Stimulated activated CD4-positive, alpha-beta T cell treated with anti-CD3 and anti-CD28 coated beads, Interleukin-15, amount 100 ng/mL, for 48 hours (primary cell): ENCODE data around the gene TDG.
"Not testable (repeated sequence)": the region's sequence is repeated elsewhere in the genome, so short reads cannot be mapped to it uniquely, and the experiment has no call there.

ENCODE experiments used
- DNase-seq, 2 donors: peaks; one replicate each; pipeline ENCODE4 v3.0.0-alpha.2; 2020; ENCODE audit warnings: low read depth in 2 of 2

Gene TDG

DNA sequence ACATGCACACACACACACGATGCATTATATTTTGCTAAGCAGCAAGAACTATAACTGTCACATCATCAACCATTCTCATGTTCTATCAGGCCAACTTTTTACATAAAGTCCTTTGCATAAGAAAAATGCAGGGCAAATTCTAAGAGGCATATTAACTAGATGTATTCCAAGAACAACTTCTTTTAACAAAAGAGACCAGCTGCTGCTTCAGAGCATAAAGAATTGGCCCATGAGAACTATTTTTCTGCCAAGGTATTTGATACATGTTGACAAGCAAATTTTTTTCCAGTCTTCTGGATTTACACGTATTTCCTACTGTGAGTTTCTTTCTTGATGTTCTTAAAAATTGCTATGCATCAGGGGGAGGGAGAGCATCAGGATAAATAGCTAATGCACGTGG lies 57.1 kb downstream of the TDG start:
- DNase-seq = no peak

DNA sequence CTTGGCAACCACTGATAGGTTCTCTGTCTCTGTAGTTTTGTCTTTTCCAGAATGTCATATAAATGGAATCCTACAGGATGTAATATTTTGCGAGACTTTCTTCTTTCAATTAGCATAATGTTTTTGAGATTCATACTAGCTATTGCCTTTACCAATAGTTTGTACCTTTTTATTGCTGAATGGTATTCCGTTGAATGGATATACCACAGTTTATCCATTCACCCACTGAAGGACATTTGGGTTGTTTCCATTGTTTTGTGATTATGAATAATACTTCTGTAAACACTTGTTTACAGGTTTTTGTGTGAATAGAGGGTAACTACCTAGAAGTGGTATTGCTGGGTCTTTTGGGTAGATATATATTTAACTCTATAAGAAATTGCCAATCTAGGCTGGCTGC lies 58.0 kb downstream of the TDG start:
- no peak for DNase-seq

DNA sequence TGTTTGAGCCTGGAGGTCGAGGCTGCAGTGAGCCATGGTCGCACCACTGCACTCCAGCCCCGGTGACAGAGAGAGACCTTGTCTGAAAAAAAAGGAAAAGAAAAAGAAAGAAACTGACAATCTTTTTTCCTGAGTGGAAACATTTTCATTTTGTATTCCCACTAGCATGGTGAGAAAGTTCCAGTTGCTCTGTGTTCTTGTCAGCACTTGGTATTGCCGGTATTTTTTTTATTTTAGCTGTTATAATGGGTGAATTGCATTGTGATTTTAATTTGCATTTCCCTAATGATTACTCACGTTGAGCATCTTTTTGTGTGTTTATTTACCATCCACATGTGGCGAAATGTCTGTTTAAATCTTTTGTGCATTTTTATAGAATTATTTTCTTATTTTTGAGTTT lies 58.7 kb downstream of the TDG start:
- no peak for DNase-seq

DNA sequence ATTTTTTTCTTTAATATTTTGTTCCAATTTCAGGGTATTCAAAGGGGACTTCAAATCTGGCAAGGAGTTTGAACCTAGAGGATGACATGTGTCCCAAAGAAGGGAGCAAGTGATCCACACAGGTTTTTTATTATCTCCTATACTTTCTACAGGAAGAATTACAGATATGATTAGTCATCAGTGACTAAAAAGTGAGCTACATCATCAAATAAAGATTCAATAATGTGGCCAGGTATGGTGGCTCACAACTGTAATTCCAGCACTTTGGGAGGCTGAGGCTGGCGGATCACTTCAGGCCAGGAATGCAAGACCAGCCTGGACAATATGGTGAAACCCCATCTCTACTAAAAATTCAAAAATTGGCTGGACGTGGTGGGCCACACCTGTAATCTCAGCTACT lies 60.1 kb downstream of the TDG start:
- no peak for DNase-seq

- DNase-seq = no peak
These were observed 61.3 kb downstream of the TDG start for GRCh38 chr12:104026841-104027599.

DNA sequence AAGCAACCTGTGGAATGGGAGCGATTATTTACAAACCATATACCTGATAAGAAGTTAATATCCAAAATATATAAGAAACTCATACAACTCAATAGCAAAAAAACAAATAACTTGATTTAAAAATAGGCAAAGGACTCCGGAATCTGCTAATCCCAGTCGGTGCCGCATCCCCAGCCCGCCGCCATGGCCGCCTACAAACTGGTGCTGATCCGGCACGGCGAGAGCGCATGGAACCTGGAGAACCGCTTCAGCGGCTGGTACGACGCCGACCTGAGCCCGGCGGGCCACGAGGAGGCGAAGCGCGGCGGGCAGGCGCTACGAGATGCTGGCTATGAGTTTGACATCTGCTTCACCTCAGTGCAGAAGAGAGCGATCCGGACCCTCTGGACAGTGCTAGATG lies 64.9 kb downstream of the TDG start:
- not testable (repeated sequence) for DNase-seq

- not testable (repeated sequence) for DNase-seq
These were observed 70.5 kb downstream of the TDG start for GRCh38 chr12:104036143-104036542.
